NT2/D1 (cell line): ENCODE results near the gene UGT1A3.

Source experiments
- SUZ12 ChIP-seq: IDR thresholded peaks from 2 replicates; pipeline ENCODE4 v1.6.1; 2011; ENCODE audit not compliant: insufficient read length, insufficient read depth; ENCODE audit errors: extremely low read depth
- YY1 ChIP-seq: IDR thresholded peaks from 2 replicates; pipeline ENCODE4 v1.6.1; 2011; ENCODE audit not compliant: insufficient read length, insufficient read depth
- ZNF274 ChIP-seq: IDR thresholded peaks from 2 replicates; pipeline ENCODE4 v1.6.1; 2011; ENCODE audit warnings: mild to moderate bottlenecking, low read depth, low read length

- TF ChIP-seq ZNF274 (no peak), YY1 (no peak), SUZ12 (no peak)
Observed at GRCh38 chr2:233815861-233816260, 87.0 kb downstream of the UGT1A3 start.
